Upper lobe of right lung (tissue), 1 donor: ENCODE data around the gene STK32C. TPM values are rescaled to one million over a fixed set of nuclear protein-coding genes. Genes with fewer than 3 reads are reported as not detected.

Experiments
- ATAC-seq: fragments of 200-7000 bp; cut with Tn5 transposase; one replicate; pipeline ENCODE4 v1.9.1; 2020; ENCODE audit warnings: mild to moderate bottlenecking, moderate library complexity
- DNase-seq: peaks from one replicate; pipeline ENCODE4 v3.0.0-alpha.2; 2020
- H3K27ac ChIP-seq: fragments of 200-600 bp; one replicate; pipeline ENCODE4 v1.8.0; 2022
- H3K27me3 ChIP-seq: fragments of 200-600 bp; one replicate; pipeline ENCODE4 v1.8.0; 2022; ENCODE audit warnings: mild to moderate bottlenecking
- H3K36me3 ChIP-seq: fragments of 200-600 bp; one replicate; pipeline ENCODE4 v1.8.0; 2022
- H3K4me1 ChIP-seq: fragments of 200-600 bp; one replicate; pipeline ENCODE4 v1.8.0; 2022
- H3K4me3 ChIP-seq: fragments of 200-600 bp; one replicate; pipeline ENCODE4 v1.8.0; 2022; ENCODE audit warnings: mild to moderate bottlenecking
- H3K9me3 ChIP-seq: fragments of 200-600 bp; one replicate; pipeline ENCODE4 v1.8.0; 2022
- intact Hi-C: fragments of 100-400 bp; cut with DNase I; formaldehyde crosslinking; loops from one replicate; pipeline ENCODE4 v1.11.0; 2022
- total RNA-seq: library from RNA; stranded (reverse); fragmentation: NEBNext Ultra II Directional; extraction: Animal tissue kit (Norgen Biotek cat#: 25700); gene quantifications from one replicate; pipeline ENCODE4 v1.2.1, GENCODE V29; 2021
- TF ChIP-seq, protein P1 (sequence below): fragments of 200-600 bp; IDR thresholded peaks from one replicate; pipeline ENCODE4 v1.8.0; 2022; ENCODE audit warnings: antibody characterized with exemption
- donor health status: DM: no; HTN: yes; CAD: no; lungs with severe emphysema.

Gene STK32C
- total RNA-seq, 1 donor from 2014 or later: 13.2 TPM

GRCh38 chr10:132237871-132238270 is 69.9 kb downstream of the STK32C start:
- Histone ChIP-seq H3K4me1 (no peaks in the 10 kb centered on the region), H3K27ac (no peak overlapping the region), H3K4me3 (no peak overlapping the region), H3K27me3 (no peaks in the 10 kb centered on the region), H3K36me3 (no peaks in the 10 kb centered on the region), H3K9me3 (no peaks in the 10 kb centered on the region)
- ATAC-seq: no peak
- TF ChIP-seq, protein P1, sequence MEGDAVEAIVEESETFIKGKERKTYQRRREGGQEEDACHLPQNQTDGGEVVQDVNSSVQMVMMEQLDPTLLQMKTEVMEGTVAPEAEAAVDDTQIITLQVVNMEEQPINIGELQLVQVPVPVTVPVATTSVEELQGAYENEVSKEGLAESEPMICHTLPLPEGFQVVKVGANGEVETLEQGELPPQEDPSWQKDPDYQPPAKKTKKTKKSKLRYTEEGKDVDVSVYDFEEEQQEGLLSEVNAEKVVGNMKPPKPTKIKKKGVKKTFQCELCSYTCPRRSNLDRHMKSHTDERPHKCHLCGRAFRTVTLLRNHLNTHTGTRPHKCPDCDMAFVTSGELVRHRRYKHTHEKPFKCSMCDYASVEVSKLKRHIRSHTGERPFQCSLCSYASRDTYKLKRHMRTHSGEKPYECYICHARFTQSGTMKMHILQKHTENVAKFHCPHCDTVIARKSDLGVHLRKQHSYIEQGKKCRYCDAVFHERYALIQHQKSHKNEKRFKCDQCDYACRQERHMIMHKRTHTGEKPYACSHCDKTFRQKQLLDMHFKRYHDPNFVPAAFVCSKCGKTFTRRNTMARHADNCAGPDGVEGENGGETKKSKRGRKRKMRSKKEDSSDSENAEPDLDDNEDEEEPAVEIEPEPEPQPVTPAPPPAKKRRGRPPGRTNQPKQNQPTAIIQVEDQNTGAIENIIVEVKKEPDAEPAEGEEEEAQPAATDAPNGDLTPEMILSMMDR: no peak
- intact Hi-C loops: no loop called here
- no peak for DNase-seq

DNA sequence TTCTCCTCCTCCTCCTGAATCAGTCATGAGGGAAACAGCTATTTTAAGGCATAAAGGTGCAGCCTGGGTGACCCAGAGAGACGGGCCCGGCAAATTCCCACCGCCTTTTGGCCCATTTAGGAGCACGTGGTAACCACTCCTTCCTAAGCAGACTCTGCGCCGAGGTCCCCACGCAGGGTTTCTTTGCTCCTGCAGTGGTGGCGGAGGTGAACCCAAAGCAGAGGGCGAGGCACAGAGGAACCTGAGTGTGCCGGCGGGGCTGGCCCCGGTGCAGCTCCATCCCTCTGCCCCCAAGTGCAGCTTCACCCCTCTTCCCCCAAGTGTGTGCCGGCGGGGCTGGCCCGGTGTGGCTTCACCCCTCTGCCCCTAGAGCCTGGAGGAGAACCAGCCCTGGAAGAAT is 70.4 kb downstream of the STK32C start:
- Histone ChIP-seq H3K4me3 (no peak overlapping the region), H3K36me3 (no peaks in the 10 kb centered on the region), H3K27me3 (no peaks in the 10 kb centered on the region), H3K27ac (no peak overlapping the region), H3K4me1 (no peaks in the 10 kb centered on the region), H3K9me3 (no peaks in the 10 kb centered on the region)
- ATAC-seq: no peak
- DNase-seq: no peak
- TF ChIP-seq, protein P1: no peak
- intact Hi-C loops: no loop called here

DNA sequence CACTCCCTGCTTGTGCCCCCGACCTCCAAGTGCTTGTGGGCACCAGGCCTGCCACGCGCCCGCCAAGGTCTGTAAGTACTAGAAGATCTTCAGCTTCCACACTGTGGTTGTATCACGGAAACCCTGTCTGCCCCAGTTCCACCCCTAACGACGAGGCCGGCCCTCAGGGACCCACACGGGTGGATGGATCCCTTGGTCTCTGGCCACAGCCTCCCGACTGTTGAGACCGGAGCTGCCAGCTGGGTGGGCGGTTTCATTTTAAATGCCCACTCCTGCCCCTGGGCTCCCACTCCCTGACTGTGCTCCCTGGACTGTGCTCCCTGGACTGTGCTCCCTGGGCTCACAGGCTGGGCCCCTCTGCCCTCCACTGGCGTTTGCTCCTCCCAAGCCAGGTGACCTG is 70.9 kb downstream of the STK32C start:
- ATAC-seq (no peak), DNase-seq (no peak)
- no peak overlapping the region for H3K4me3 ChIP-seq
- intact Hi-C loops: no loop called here
- no peaks in the 10 kb centered on the region for H3K36me3 ChIP-seq
- TF ChIP-seq, protein P1: no peak
- H3K27ac ChIP-seq: no peak overlapping the region
- H3K9me3 ChIP-seq: no peaks in the 10 kb centered on the region
- no peaks in the 10 kb centered on the region for H3K4me1 ChIP-seq
- no peaks in the 10 kb centered on the region for H3K27me3 ChIP-seq

DNA sequence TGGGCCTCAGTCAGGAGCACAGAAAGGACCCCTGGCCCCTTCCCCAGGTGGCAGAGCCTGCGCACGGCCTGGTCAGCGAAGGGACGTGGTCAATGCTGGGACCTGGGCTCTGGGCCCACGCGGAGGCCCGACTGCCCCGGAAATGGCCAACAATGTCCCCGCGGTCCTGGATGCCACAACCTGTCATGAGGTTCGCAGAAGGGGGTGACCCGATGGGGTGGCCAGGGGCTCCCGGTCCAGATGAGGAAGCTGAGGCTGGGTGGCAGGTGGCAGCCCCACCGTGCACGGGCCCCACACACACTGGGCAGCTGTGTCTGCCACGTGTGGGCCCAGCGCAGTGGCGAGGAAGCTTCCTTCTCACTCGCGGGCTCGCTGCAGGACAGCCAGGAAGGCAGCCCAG is 71.6 kb downstream of the STK32C start:
- intact Hi-C loops: no loop called here
- no peak for ATAC-seq

DNA sequence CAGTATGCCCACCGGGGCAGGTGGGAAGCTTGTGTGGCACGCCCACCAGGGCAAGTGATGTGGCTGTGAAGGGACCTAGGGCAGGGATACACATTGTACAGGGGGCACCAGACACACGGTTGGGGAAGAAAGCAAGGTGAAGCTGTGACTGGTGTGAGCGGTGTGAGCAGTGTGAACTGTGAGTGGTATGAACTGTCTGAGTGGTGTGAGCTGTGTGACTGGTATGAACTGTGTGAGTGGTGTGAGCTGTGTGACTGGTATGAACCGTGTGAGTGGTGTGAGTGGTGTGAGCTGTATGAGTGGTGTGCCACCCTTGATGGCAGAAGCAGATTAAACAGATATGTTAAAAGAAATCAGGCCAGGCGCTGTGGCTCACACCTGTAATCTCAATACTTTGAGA is 72.9 kb downstream of the STK32C start:
- no peak overlapping the region for H3K27ac ChIP-seq
- H3K4me1 ChIP-seq: peaks cover 9% of the 10 kb centered on the region
- H3K9me3 ChIP-seq: no peaks in the 10 kb centered on the region
- DNase-seq (no peak), ATAC-seq (no peak)
- no peaks in the 10 kb centered on the region for H3K36me3 ChIP-seq
- TF ChIP-seq, protein P1: no peak
- no peak overlapping the region for H3K4me3 ChIP-seq
- intact Hi-C loops: no loop called here
- no peaks in the 10 kb centered on the region for H3K27me3 ChIP-seq

More for the DNA sequence above, 71.6 kb downstream of the STK32C start:
- no peak overlapping the region for H3K27ac ChIP-seq
- TF ChIP-seq, protein P1: no peak
- H3K4me1 ChIP-seq: peaks cover under 1% of the 10 kb centered on the region
- no peaks in the 10 kb centered on the region for H3K27me3 ChIP-seq
- no peak for DNase-seq
- no peak overlapping the region for H3K4me3 ChIP-seq
- H3K9me3 ChIP-seq: no peaks in the 10 kb centered on the region
- H3K36me3 ChIP-seq: no peaks in the 10 kb centered on the region

GRCh38 chr10:132233501-132234085 is 74.2 kb downstream of the STK32C start:
- Histone ChIP-seq H3K4me3 (no peak overlapping the region), H3K36me3 (no peaks in the 10 kb centered on the region), H3K27me3 (no peaks in the 10 kb centered on the region), H3K27ac (no peak overlapping the region), H3K4me1 (peaks cover 9% of the 10 kb centered on the region), H3K9me3 (no peaks in the 10 kb centered on the region)
- DNase-seq: no peak
- intact Hi-C loops: no loop called here
- TF ChIP-seq, protein P1: no peak
- no peak for ATAC-seq
